SU-DHL-6 (cell line): Measurements from ENCODE around the gene FOXF1.

Experiments
- H2AFZ ChIP-seq: fragments of 200-600 bp; sonication (generic); 2 replicates; pipeline ENCODE4 v1.6.1; 2014; ENCODE audit warnings: low read depth, mild to moderate bottlenecking, moderate library complexity, mixed read lengths, antibody characterized with exemption, low read length; ENCODE audit not compliant: severe bottlenecking
- H3F3A ChIP-seq: fragments of 200-600 bp; shearing (Covaris generic); 2 replicates; pipeline ENCODE4 v1.6.0; 2016; ENCODE audit warnings: antibody characterized with exemption, mild to moderate bottlenecking; ENCODE audit not compliant: insufficient read depth
- H3K27ac ChIP-seq: fragments of 200-600 bp; sonication (generic); 2 replicates; pipeline ENCODE4 v1.5.1; 2016; ENCODE audit warnings: low read depth, mild to moderate bottlenecking, low read length, moderate library complexity, mixed read lengths
- H3K27me3 ChIP-seq: fragments of 200-600 bp; sonication (generic), shearing (Covaris generic); 2 replicates; pipeline ENCODE4 v1.6.0; 2014; ENCODE audit warnings: mild to moderate bottlenecking, low read length
- H3K36me3 ChIP-seq: fragments of 200-600 bp; sonication (generic); 2 replicates; pipeline ENCODE4 v1.6.1; 2014; ENCODE audit warnings: mild to moderate bottlenecking, low read length, mixed read lengths
- H3K4me2 ChIP-seq: fragments of 300-600, 200-600 bp; shearing (Covaris generic), sonication (generic); 2 replicates; pipeline ENCODE4 v1.6.0; 2014; ENCODE audit warnings: low read length, low read depth, mild to moderate bottlenecking; ENCODE audit not compliant: poor library complexity, severe bottlenecking
- H3K4me3 ChIP-seq: fragments of 200-600 bp; sonication (generic); 2 replicates; pipeline ENCODE4 v1.5.1; 2014; ENCODE audit warnings: antibody characterized with exemption, low read length, mild to moderate bottlenecking, mixed read lengths; ENCODE audit not compliant: insufficient read depth, poor library complexity, severe bottlenecking
- H3K79me2 ChIP-seq: fragments of 200-600 bp; sonication (generic); 2 replicates; pipeline ENCODE4 v1.6.1; 2014; ENCODE audit warnings: mild to moderate bottlenecking, low read length, moderate library complexity; ENCODE audit not compliant: insufficient read depth
- H3K9ac ChIP-seq: fragments of 200-600 bp; sonication (generic); 2 replicates; pipeline ENCODE4 v1.7.0; 2014; ENCODE audit warnings: mild to moderate bottlenecking, low read length
- H3K9me2 ChIP-seq: fragments of 200-600 bp; sonication (generic); replicated peaks from 2 replicates; pipeline ENCODE4 v1.6.1; 2014; ENCODE audit warnings: low read length; ENCODE audit not compliant: insufficient read depth
- H3K9me3 ChIP-seq: fragments of 200-600 bp; sonication (generic); 2 replicates; pipeline ENCODE4 v1.6.1; 2014; ENCODE audit warnings: low read length, mixed read lengths; ENCODE audit not compliant: insufficient read depth
- H4K20me1 ChIP-seq: fragments of 200-600 bp; sonication (generic); 2 replicates; pipeline ENCODE4 v1.6.1; 2014; ENCODE audit warnings: low read depth, mild to moderate bottlenecking, antibody characterized with exemption, low read length, moderate library complexity, mixed read lengths
- CTCF ChIP-seq: fragments of 200-600 bp; sonication (generic); IDR thresholded peaks from one replicate; pipeline ENCODE4 v1.5.1; 2017; ENCODE audit warnings: antibody characterized with exemption, mild to moderate bottlenecking, low read length, moderate library complexity; ENCODE audit not compliant: insufficient read depth, poor library complexity, severe bottlenecking
- EZH2phosphoT487 ChIP-seq: fragments of 200-600 bp; sonication (generic), shearing (Covaris generic); conservative IDR thresholded peaks from 2 replicates; pipeline ENCODE4 v1.6.1; 2018; ENCODE audit warnings: mild to moderate bottlenecking, antibody characterized with exemption, low read length, moderate library complexity, mixed read lengths

Gene FOXF1

DNA sequence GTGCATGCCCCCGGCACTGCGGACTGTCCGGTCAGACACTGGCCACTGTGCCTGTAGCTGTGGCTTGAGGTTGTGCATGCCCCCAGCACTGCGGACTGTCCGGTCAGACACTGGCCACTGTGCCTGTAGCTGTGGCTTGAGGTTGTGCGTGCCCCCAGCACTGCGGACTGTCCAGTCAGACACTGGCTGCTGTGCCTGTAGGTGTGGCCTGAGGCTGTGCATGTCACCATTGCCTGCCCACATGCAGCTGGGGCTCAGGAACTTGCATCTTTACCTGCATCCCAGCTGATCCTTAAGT lies 39.5 kb downstream of the FOXF1 start:
- no peak overlapping the region for H3K9ac ChIP-seq
- H3K4me3 ChIP-seq: no peak overlapping the region
- TF ChIP-seq CTCF (no peak), EZH2phosphoT487 (no peak)
- no peaks in the 10 kb centered on the region for H3K9me2 ChIP-seq
- H4K20me1 ChIP-seq: no peaks in the 10 kb centered on the region
- H3K4me2 ChIP-seq: no peak overlapping the region
- H3F3A ChIP-seq: no peaks in the 10 kb centered on the region
- peaks cover 3% of the 10 kb centered on the region; the same call in 1 of the 2 replicates for H3K79me2 ChIP-seq
- no peaks in the 10 kb centered on the region for H3K27me3 ChIP-seq
- H3K9me3 ChIP-seq: no peaks in the 10 kb centered on the region
- H3K36me3 ChIP-seq: no peaks in the 10 kb centered on the region
- H3K27ac ChIP-seq: no peak overlapping the region
- no peak overlapping the region for H2AFZ ChIP-seq

DNA sequence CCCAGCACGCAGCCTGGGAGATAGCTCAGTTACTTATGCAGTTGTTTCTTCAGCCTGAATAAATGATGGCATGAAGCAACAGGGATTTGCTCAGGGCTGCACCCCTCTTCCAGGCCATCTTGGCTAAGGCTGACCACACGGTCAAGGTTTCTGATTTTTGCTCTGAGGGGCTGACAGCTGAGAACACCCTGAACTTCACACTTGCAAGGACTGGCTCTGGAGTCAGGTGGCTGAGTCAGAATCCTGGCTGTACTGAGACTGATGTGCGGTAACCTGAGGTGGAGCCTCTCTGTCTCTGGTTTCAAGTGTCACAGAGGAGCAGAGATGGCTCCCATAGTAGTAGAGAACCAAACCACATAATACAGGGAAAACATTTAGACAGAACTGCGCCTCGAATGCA lies 40.0 kb downstream of the FOXF1 start:
- peaks cover 3% of the 10 kb centered on the region; the same call in 1 of the 2 replicates for H3K79me2 ChIP-seq
- H2AFZ ChIP-seq: no peak overlapping the region
- TF ChIP-seq CTCF: no peak
- TF ChIP-seq EZH2phosphoT487: no peak
- no peaks in the 10 kb centered on the region for H3K9me2 ChIP-seq
- H3K9ac ChIP-seq: no peak overlapping the region
- H3K27ac ChIP-seq: no peak overlapping the region
- H3K27me3 ChIP-seq: no peaks in the 10 kb centered on the region
- H3K9me3 ChIP-seq: no peaks in the 10 kb centered on the region
- no peaks in the 10 kb centered on the region for H3K36me3 ChIP-seq
- H3K4me3 ChIP-seq: no peak overlapping the region
- no peak overlapping the region for H3K4me2 ChIP-seq
- no peaks in the 10 kb centered on the region for H3F3A ChIP-seq
- H4K20me1 ChIP-seq: no peaks in the 10 kb centered on the region

DNA sequence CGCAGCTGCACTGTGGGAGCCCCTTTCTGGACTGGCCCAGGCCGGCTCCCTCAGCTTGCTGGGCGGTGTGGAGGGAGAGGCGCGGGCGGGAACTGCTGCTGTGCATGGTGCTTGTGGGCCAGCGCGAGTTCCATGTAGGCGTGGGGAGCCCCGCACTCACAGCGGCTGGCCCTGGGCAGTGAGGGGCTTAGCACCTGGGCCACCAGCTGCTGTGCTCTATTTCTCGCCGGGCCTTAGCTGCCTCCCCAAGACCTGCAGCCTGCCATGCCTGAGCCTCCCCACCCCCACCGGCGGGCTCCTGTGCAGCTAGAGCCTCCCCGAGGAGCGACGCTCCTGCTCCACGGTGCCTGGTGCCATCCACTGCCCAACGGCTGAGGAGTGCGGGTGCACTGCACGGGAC lies 43.0 kb downstream of the FOXF1 start:
- no peaks in the 10 kb centered on the region for H3F3A ChIP-seq
- no peaks in the 10 kb centered on the region for H3K9me2 ChIP-seq
- no peaks in the 10 kb centered on the region for H3K36me3 ChIP-seq
- H3K9ac ChIP-seq: no peak overlapping the region
- H3K27ac ChIP-seq: no peak overlapping the region
- H4K20me1 ChIP-seq: no peaks in the 10 kb centered on the region
- no peak overlapping the region for H2AFZ ChIP-seq
- H3K9me3 ChIP-seq: no peaks in the 10 kb centered on the region
- H3K4me3 ChIP-seq: no peak overlapping the region
- H3K4me2 ChIP-seq: no peak overlapping the region
- H3K27me3 ChIP-seq: no peaks in the 10 kb centered on the region
- H3K79me2 ChIP-seq: peaks cover 3% of the 10 kb centered on the region; the same call in 1 of the 2 replicates
- no peak for TF ChIP-seq CTCF
- no peak for TF ChIP-seq EZH2phosphoT487

DNA sequence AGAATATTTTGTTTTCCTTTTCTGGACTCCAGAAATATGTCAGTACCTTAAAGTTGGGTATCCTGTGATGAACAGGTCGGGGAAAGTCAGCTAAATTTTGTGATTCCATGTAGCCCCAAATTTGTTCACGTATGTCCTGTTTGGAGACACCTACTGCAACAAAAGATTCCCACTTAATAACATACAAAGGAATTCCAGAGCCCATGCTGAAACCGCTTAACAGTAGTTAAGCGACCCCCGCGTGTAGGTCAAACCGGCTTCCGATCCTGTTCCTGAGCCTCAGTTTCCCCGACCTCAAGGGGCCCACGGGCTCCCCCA lies 44.2 kb downstream of the FOXF1 start:
- Histone ChIP-seq H3K4me2 (peak overlapping the region; percentile 68), H3F3A (no peaks in the 10 kb centered on the region), H4K20me1 (no peaks in the 10 kb centered on the region), H3K4me3 (peak overlapping the region; percentile 70), H3K9me2 (no peaks in the 10 kb centered on the region), H3K9ac (peak overlapping the region; percentile 80), H3K36me3 (no peaks in the 10 kb centered on the region), H3K79me2 (peaks cover 3% of the 10 kb centered on the region; the same call in 1 of the 2 replicates), H3K27me3 (no peaks in the 10 kb centered on the region), H3K27ac (peak overlapping the region; percentile 5), H2AFZ (peak overlapping the region; percentile 75), H3K9me3 (no peaks in the 10 kb centered on the region)
- no peak for TF ChIP-seq EZH2phosphoT487
- TF ChIP-seq CTCF: no peak
